ENCODE results near the gene ABHD5.

DNA sequence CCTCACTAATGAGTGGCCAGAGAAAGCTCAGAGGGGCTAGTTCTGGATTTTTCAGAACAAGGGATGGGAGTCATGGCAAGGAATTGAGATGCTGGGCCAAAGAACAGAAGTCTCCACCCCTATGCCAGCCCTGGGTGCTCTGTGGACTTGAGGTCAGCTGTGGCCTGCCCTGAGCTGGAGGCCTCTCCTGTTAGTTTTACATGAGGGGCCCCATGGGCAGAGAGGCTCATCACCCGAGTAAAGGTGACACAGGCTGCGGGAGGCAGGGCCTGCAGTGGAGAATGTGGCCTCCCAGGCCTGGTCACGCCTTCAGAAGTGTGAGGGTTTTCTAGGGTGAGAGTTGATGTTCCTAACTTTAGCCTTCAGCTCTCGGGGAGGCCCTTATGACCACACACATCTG, 44.9 kb downstream of the ABHD5 start:
- TF ChIP-seq CTCF (CRISPR knock-in tag; IDR thresholded peaks at IDR 0.05): no peak
- TF ChIP-seq, protein P1, sequence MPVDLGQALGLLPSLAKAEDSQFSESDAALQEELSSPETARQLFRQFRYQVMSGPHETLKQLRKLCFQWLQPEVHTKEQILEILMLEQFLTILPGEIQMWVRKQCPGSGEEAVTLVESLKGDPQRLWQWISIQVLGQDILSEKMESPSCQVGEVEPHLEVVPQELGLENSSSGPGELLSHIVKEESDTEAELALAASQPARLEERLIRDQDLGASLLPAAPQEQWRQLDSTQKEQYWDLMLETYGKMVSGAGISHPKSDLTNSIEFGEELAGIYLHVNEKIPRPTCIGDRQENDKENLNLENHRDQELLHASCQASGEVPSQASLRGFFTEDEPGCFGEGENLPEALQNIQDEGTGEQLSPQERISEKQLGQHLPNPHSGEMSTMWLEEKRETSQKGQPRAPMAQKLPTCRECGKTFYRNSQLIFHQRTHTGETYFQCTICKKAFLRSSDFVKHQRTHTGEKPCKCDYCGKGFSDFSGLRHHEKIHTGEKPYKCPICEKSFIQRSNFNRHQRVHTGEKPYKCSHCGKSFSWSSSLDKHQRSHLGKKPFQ (CRISPR knock-in tag; IDR thresholded peaks at IDR 0.05; ENCODE audit: insufficient replicate concordance): no peak

Measured in HepG2 (cell line).